Measurements from ENCODE around the gene FIBCD1.

The FIBCD1 gene

GRCh38 chr9:130938652-130939404 lies at the start of gene FIBCD1:
Gene FIBCD1 (minus strand): TSS chr9:130939247. CDS start chr9:130938607, 640 bp downstream.
- peak; percentile 69 for DNase-seq (ENCODE audit: low spot score)

- no peak for DNase-seq (ENCODE audit: low spot score)
These were observed 49.3 kb upstream of the FIBCD1 start for GRCh38 chr9:130988400-130988747.

- DNase-seq (ENCODE audit: low spot score) = no peak
These were observed 48.8 kb upstream of the FIBCD1 start for GRCh38 chr9:130987738-130988399.

- no peak for DNase-seq (ENCODE audit: low spot score)
These were observed 48.0 kb upstream of the FIBCD1 start for GRCh38 chr9:130987054-130987453.

GRCh38 chr9:130986356-130986965 lies 47.4 kb upstream of the FIBCD1 start:
- DNase-seq (ENCODE audit: low spot score) = no peak

GRCh38 chr9:130985606-130986162 lies 46.6 kb upstream of the FIBCD1 start:
- DNase-seq (ENCODE audit: low spot score) = no peak

- DNase-seq (ENCODE audit: low spot score) = no peak
These were observed 46.0 kb upstream of the FIBCD1 start for GRCh38 chr9:130985029-130985428.

GRCh38 chr9:130984521-130984920 lies 45.5 kb upstream of the FIBCD1 start:
- no peak for DNase-seq (ENCODE audit: low spot score)

GRCh38 chr9:130983970-130984369 lies 44.9 kb upstream of the FIBCD1 start:
- DNase-seq (ENCODE audit: low spot score) = no peak

- peak; percentile 29 for DNase-seq (ENCODE audit: low spot score)
These were observed 44.3 kb upstream of the FIBCD1 start for GRCh38 chr9:130983359-130983670.

- DNase-seq (ENCODE audit: low spot score) = peak; percentile 46
These were observed 43.8 kb upstream of the FIBCD1 start for GRCh38 chr9:130982636-130983358.

GRCh38 chr9:130981756-130982137 lies 42.7 kb upstream of the FIBCD1 start:
- DNase-seq (ENCODE audit: low spot score) = peak; percentile 49

- peak; percentile 44 for DNase-seq (ENCODE audit: low spot score)
These were observed 42.1 kb upstream of the FIBCD1 start for GRCh38 chr9:130981002-130981755.

- DNase-seq (ENCODE audit: low spot score) = peak; percentile 40
These were observed 41.5 kb upstream of the FIBCD1 start for GRCh38 chr9:130980526-130980925.

GRCh38 chr9:130979591-130980385 lies 40.7 kb upstream of the FIBCD1 start:
- no peak for DNase-seq (ENCODE audit: low spot score)

GRCh38 chr9:130977811-130978221 lies 38.8 kb upstream of the FIBCD1 start:
- no peak for DNase-seq (ENCODE audit: low spot score)

GRCh38 chr9:130975932-130976841 lies 37.1 kb upstream of the FIBCD1 start:
- DNase-seq (ENCODE audit: low spot score) = no peak

GRCh38 chr9:130975156-130975555 lies 36.1 kb upstream of the FIBCD1 start:
- no peak for DNase-seq (ENCODE audit: low spot score)

- no peak for DNase-seq (ENCODE audit: low spot score)
These were observed 35.6 kb upstream of the FIBCD1 start for GRCh38 chr9:130974697-130975096.
